Spinal cord (tissue), 10 donors: Measurements from ENCODE around the gene KRT6A. TPM values are rescaled to one million over a fixed set of nuclear protein-coding genes. Genes with fewer than 3 reads are reported as not detected.

Experiments used
- DNase-seq, 6 donors: peaks; one replicate each; pipeline versions ENCODE4 v3.0.0 to v3.0.0-alpha.2; 2013 to 2015; ENCODE audit warnings: low spot score in 6 of 6, low read depth in 4 of 6
- H3K27ac ChIP-seq: one replicate; pipeline ENCODE4 v1.5.1; 2013; ENCODE audit warnings: low read depth, low read length, control low read depth
- H3K27me3 ChIP-seq: one replicate; pipeline ENCODE4 v1.6.1; 2013; ENCODE audit warnings: low read length; ENCODE audit not compliant: control insufficient read depth, insufficient read depth
- H3K36me3 ChIP-seq: one replicate; pipeline ENCODE4 v1.6.1; 2013; ENCODE audit warnings: low read length; ENCODE audit not compliant: control insufficient read depth, insufficient read depth
- H3K4me1 ChIP-seq: one replicate; pipeline ENCODE4 v1.6.1; 2013; ENCODE audit warnings: low read length; ENCODE audit not compliant: control insufficient read depth, insufficient read depth
- H3K4me3 ChIP-seq: one replicate; pipeline ENCODE4 v1.5.1; 2013; ENCODE audit warnings: low read depth, low read length, control low read depth
- H3K9me3 ChIP-seq: one replicate; pipeline ENCODE4 v1.6.1; 2013; ENCODE audit warnings: low read length; ENCODE audit not compliant: control insufficient read depth, insufficient read depth
- WGBS: methylation state at CpG from one replicate; pipeline ENCODE4 v1.1.5; 2013; ENCODE audit warnings: missing lambda C conversion rate; ENCODE audit not compliant: insufficient coverage; 5-methylcytosine and 5-hydroxymethylcytosine counted together
- polyA plus RNA-seq, 2 donors: library from polyadenylated mRNA; unstranded; fragments of 120-200 nt; gene quantifications; one replicate each; pipeline ENCODE4 v1.2.1, GENCODE V29; 2013; ENCODE audit not compliant: insufficient read length in 2 of 2
- total RNA-seq, 2 donors: library from RNA; depleted of rRNA in 1 of 2; stranded (reverse); fragments of 120-200 nt in 1 of 2; fragments of >200 nt in 1 of 2; gene quantifications; one replicate each; pipeline versions ENCODE4 v1.2.3 to v1.2.4, GENCODE V29; 2013 to 2014
- donor health status: healthy.

The KRT6A gene
- total and polyA plus RNA-seq, 4 donors = not detected

- 92% methylated on average over 25 of the region's 29 CpGs for WGBS
- no peaks in the 10 kb centered on the region for H3K9me3 ChIP-seq
- H3K4me1 ChIP-seq = peaks cover 17% of the 10 kb centered on the region
- no peaks in the 10 kb centered on the region for H3K36me3 ChIP-seq
- H3K27ac ChIP-seq = no peak within 1 kb of the TSS
- no peak for DNase-seq
- no peak within 1 kb of the TSS for H3K4me3 ChIP-seq
- no peaks in the 10 kb centered on the region for H3K27me3 ChIP-seq
Observed at GRCh38 chr12:52519826-52520662, 27.0 kb upstream of the KRT6A start, which contains the start of gene KRT5. Gene KRT5 (minus strand): TSS chr12:52520394. CDS start chr12:52520296, 98 bp downstream.

GRCh38 chr12:52519387-52519703 lies 26.3 kb upstream of the KRT6A start:
- WGBS = 64% methylated on average over 3 of the region's 3 CpGs
- H3K36me3 ChIP-seq = no peaks in the 10 kb centered on the region

GRCh38 chr12:52518574-52519386 lies 25.7 kb upstream of the KRT6A start:
- H3K4me1 ChIP-seq = peaks cover 15% of the 10 kb centered on the region
- no peak overlapping the region for H3K4me3 ChIP-seq
- H3K27me3 ChIP-seq = no peaks in the 10 kb centered on the region
- H3K36me3 ChIP-seq = no peaks in the 10 kb centered on the region
- no peak overlapping the region for H3K27ac ChIP-seq
- no peaks in the 10 kb centered on the region for H3K9me3 ChIP-seq
- no peak for DNase-seq
- WGBS = 90% methylated on average over 4 of the region's 8 CpGs

More at GRCh38 chr12:52519387-52519703, 26.3 kb upstream of the KRT6A start:
- peaks cover 17% of the 10 kb centered on the region for H3K4me1 ChIP-seq
- no peak for DNase-seq
- no peak overlapping the region for H3K27ac ChIP-seq
- no peak overlapping the region for H3K4me3 ChIP-seq
- no peaks in the 10 kb centered on the region for H3K9me3 ChIP-seq
- no peaks in the 10 kb centered on the region for H3K27me3 ChIP-seq

- no peak for DNase-seq
- 100% methylated on average over 2 of the region's 5 CpGs for WGBS
- Histone ChIP-seq H3K4me1 (peaks cover 15% of the 10 kb centered on the region), H3K27ac (no peak overlapping the region), H3K36me3 (no peaks in the 10 kb centered on the region), H3K9me3 (no peaks in the 10 kb centered on the region), H3K4me3 (no peak overlapping the region), H3K27me3 (no peaks in the 10 kb centered on the region)
Observed at GRCh38 chr12:52517888-52518287, 24.8 kb upstream of the KRT6A start.

GRCh38 chr12:52517005-52517835 lies 24.2 kb upstream of the KRT6A start:
- Histone ChIP-seq H3K4me3 (no peak overlapping the region), H3K4me1 (peaks cover 9% of the 10 kb centered on the region), H3K27me3 (no peaks in the 10 kb centered on the region), H3K27ac (no peak overlapping the region), H3K36me3 (no peaks in the 10 kb centered on the region), H3K9me3 (no peaks in the 10 kb centered on the region)
- no peak for DNase-seq
- WGBS = 97% methylated on average over 6 of the region's 14 CpGs

- no peak for DNase-seq
- no peak overlapping the region for H3K27ac ChIP-seq
Observed at GRCh38 chr12:52515927-52516831, 23.1 kb upstream of the KRT6A start.

GRCh38 chr12:52515319-52515646 lies 22.2 kb upstream of the KRT6A start:
- Histone ChIP-seq H3K36me3 (no peaks in the 10 kb centered on the region), H3K4me1 (peaks cover 3% of the 10 kb centered on the region), H3K4me3 (no peak overlapping the region), H3K27me3 (no peaks in the 10 kb centered on the region), H3K27ac (no peak overlapping the region), H3K9me3 (no peaks in the 10 kb centered on the region)
- no peak for DNase-seq
- 86% methylated on average over 1 of the region's 1 CpG for WGBS

More at GRCh38 chr12:52515927-52516831, 23.1 kb upstream of the KRT6A start:
- Histone ChIP-seq H3K4me3 (no peak overlapping the region), H3K36me3 (no peaks in the 10 kb centered on the region), H3K4me1 (peaks cover 3% of the 10 kb centered on the region), H3K9me3 (no peaks in the 10 kb centered on the region), H3K27me3 (no peaks in the 10 kb centered on the region)
- 95% methylated on average over 13 of the region's 15 CpGs for WGBS

- no peak for DNase-seq
- peaks cover 3% of the 10 kb centered on the region for H3K4me1 ChIP-seq
- no peaks in the 10 kb centered on the region for H3K36me3 ChIP-seq
- H3K27me3 ChIP-seq = no peaks in the 10 kb centered on the region
- no peak overlapping the region for H3K27ac ChIP-seq
- no peak overlapping the region for H3K4me3 ChIP-seq
- no peaks in the 10 kb centered on the region for H3K9me3 ChIP-seq
- 94% methylated on average over 13 of the region's 14 CpGs for WGBS
Observed at GRCh38 chr12:52514471-52515318, 21.6 kb upstream of the KRT6A start.
